ENCODE results near the gene PLCH1. TPM values are rescaled to one million over a fixed set of nuclear protein-coding genes. Genes with fewer than 3 reads are reported as not detected.

PLCH1 gene
- total and polyA plus RNA-seq, 9 of the 15 experiments (the other 6 are each of a cell fraction or from before 2014, with no cell fraction given), result 0.17 to 0.62 (median 0.40) TPM

GRCh38 chr3:155643581-155644165 lies 101.2 kb downstream of the PLCH1 start:
- Histone ChIP-seq H3K79me2 (ENCODE audit: control insufficient read depth, insufficient read depth, low read length) (no peaks in the 10 kb centered on the region), H3K36me3 (ENCODE audit: control insufficient read depth, insufficient read depth, low read length) (no peaks in the 10 kb centered on the region), H2AFZ (ENCODE audit: low read depth, low read length) (no peak overlapping the region), H3K9ac (ENCODE audit: insufficient read depth in 1 of 2, low read depth in 2 of 2, low read length in 2 of 2) (no peak overlapping the region), H4K20me1 (replicated peaks; ENCODE audit: control insufficient read depth, insufficient read depth, low read length) (no peaks in the 10 kb centered on the region), H3K27ac (ENCODE audit: extremely low read depth, low read depth, low read length) (no peak overlapping the region), H3K4me3 (no peak overlapping the region), H3K4me1 (replicated peaks in 1 of 2; ENCODE audit: control insufficient read depth in 2 of 2, insufficient read depth in 2 of 2, low read length in 2 of 2) (no peaks in the 10 kb centered on the region), H3K9me1 (ENCODE audit: control insufficient read depth, insufficient read depth, low read length) (no peaks in the 10 kb centered on the region), H3K9me3 (replicated peaks; ENCODE audit: control insufficient read depth, insufficient read depth, low read depth, low read length) (no peaks in the 10 kb centered on the region), H3K27me3 (ENCODE audit: control insufficient read depth in 2 of 2, insufficient read depth in 2 of 2, low read length in 2 of 2) (no peaks in the 10 kb centered on the region; a peak in 1 of 5 replicates), H3K4me2 (ENCODE audit: insufficient read depth, low read length) (no peak overlapping the region)
- no peak for FAIRE-seq
- WGBS (ENCODE audit: insufficient coverage, low coverage, missing lambda C conversion rate), result 0% methylated on average over 4 of the region's 4 CpGs
- in situ Hi-C loops (cut with MboI) (no loop called here), intact Hi-C loops (cut with micrococcal nuclease) (no loop called here)
- POLR2A ChIA-PET, result no interaction called here
- no peak for TF ChIP-seq ZKSCAN1 (IDR thresholded peaks at IDR 0.05; ENCODE audit: low read depth, low read length)
- TF ChIP-seq SNAPC5 (CRISPR knock-in tag; IDR thresholded peaks at IDR 0.05), result no peak
- TF ChIP-seq ZBTB9 (CRISPR knock-in tag; IDR thresholded peaks at IDR 0.05), result no peak
- TF ChIP-seq BRF1 (IDR thresholded peaks at IDR 0.05; ENCODE audit: borderline replicate concordance, extremely low read depth, insufficient read length), result no peak
- TF ChIP-seq GABPB2 (CRISPR knock-in tag; conservative IDR thresholded peaks at IDR 0.05), result no peak
- TF ChIP-seq HMBOX1 (IDR thresholded peaks at IDR 0.05), result no peak
- TF ChIP-seq XRCC5 (IDR thresholded peaks at IDR 0.05; ENCODE audit: low read depth, low read length), result no peak
- no peak for TF ChIP-seq ZC3H8 (IDR thresholded peaks at IDR 0.05)
- no peak for TF ChIP-seq E2F4 (CRISPR knock-in tag; IDR thresholded peaks at IDR 0.05; ENCODE audit: low read depth)
- TF ChIP-seq MBD1 (CRISPR knock-in tag; IDR thresholded peaks at IDR 0.05), result no peak
- no peak for TF ChIP-seq RAD51 (IDR thresholded peaks at IDR 0.05; ENCODE audit: borderline replicate concordance, low read depth)
- TF ChIP-seq MBD2 (IDR thresholded peaks at IDR 0.05; ENCODE audit: borderline replicate concordance, low read depth), result no peak
- no peak for TF ChIP-seq NFIC (IDR thresholded peaks at IDR 0.05)
- no peak for TF ChIP-seq SMARCC2 (IDR thresholded peaks at IDR 0.05; ENCODE audit: low read depth)
- TF ChIP-seq MIER1 (IDR thresholded peaks at IDR 0.05; ENCODE audit: low read depth), result no peak
- no TSS peak for BruUV-seq (replicated peaks)
- ATAC-seq, result no peak
- CTCF ChIA-PET (ENCODE audit: low intra/inter-chr PET ratio), result no interaction called here
- no peak for DNase-seq (ENCODE audit: extremely low read depth in 1 of 4, low spot score in 3 of 4)

Data from K562 (cell line).